Esophagus mucosa (tissue), 1 donor: ENCODE measurements around the gene FOXA2. TPM values are rescaled to one million over a fixed set of nuclear protein-coding genes. Genes with fewer than 3 reads are reported as not detected.
"Not testable (repeated sequence)": the region's sequence is repeated elsewhere in the genome, so short reads cannot be mapped to it uniquely, and the experiment has no call there.

Experiments used
- ATAC-seq: fragments of 200-7000 bp; cut with Tn5 transposase; one replicate; pipeline ENCODE4 v1.9.1; 2020
- total RNA-seq: library from RNA; stranded (reverse); gene quantifications from one replicate; pipeline ENCODE4 v1.2.4, GENCODE V29; 2023
- donor health status: DM: yes; HTN: yes; CAD: no.

FOXA2 gene
- total RNA-seq, 1 donor from 2014 or later, result 0.16 TPM

- ATAC-seq, result no peak
These were observed 16.2 kb downstream of the FOXA2 start for GRCh38 chr20:22567944-22568871.

- ATAC-seq, result no peak
These were observed 17.3 kb downstream of the FOXA2 start for GRCh38 chr20:22566876-22567658.

GRCh38 chr20:22563062-22563965, 21.1 kb downstream of the FOXA2 start:
- no peak for ATAC-seq

GRCh38 chr20:22562620-22563019, 21.8 kb downstream of the FOXA2 start:
- ATAC-seq, result no peak

GRCh38 chr20:22561965-22562577, 22.3 kb downstream of the FOXA2 start:
- ATAC-seq, result no peak

GRCh38 chr20:22560817-22561216, 23.6 kb downstream of the FOXA2 start:
- ATAC-seq, result no peak

GRCh38 chr20:22559711-22560318, 24.6 kb downstream of the FOXA2 start:
- no peak for ATAC-seq

- ATAC-seq, result no peak
These were observed 26.7 kb downstream of the FOXA2 start for GRCh38 chr20:22557403-22558276.

GRCh38 chr20:22556565-22557056, 27.8 kb downstream of the FOXA2 start:
- ATAC-seq, result no peak

GRCh38 chr20:22555791-22556564, 28.4 kb downstream of the FOXA2 start:
- no peak for ATAC-seq

GRCh38 chr20:22554391-22554790, 30.0 kb downstream of the FOXA2 start:
- no peak for ATAC-seq

- ATAC-seq, result not testable (repeated sequence)
These were observed 33.9 kb downstream of the FOXA2 start for GRCh38 chr20:22550514-22550913.

- no peak for ATAC-seq
These were observed 36.3 kb downstream of the FOXA2 start for GRCh38 chr20:22548040-22548439.

GRCh38 chr20:22546344-22546743, 38.0 kb downstream of the FOXA2 start:
- ATAC-seq, result no peak

GRCh38 chr20:22545045-22545444, 39.3 kb downstream of the FOXA2 start:
- no peak for ATAC-seq

- no peak for ATAC-seq
These were observed 39.9 kb downstream of the FOXA2 start for GRCh38 chr20:22544462-22544861.

GRCh38 chr20:22542427-22542826, 41.9 kb downstream of the FOXA2 start:
- no peak for ATAC-seq

- no peak for ATAC-seq
These were observed 43.5 kb downstream of the FOXA2 start for GRCh38 chr20:22540832-22541231.

- no peak for ATAC-seq
These were observed 47.2 kb downstream of the FOXA2 start for GRCh38 chr20:22536956-22537756.
